Measurements from ENCODE around the gene HINT2.

DNA sequence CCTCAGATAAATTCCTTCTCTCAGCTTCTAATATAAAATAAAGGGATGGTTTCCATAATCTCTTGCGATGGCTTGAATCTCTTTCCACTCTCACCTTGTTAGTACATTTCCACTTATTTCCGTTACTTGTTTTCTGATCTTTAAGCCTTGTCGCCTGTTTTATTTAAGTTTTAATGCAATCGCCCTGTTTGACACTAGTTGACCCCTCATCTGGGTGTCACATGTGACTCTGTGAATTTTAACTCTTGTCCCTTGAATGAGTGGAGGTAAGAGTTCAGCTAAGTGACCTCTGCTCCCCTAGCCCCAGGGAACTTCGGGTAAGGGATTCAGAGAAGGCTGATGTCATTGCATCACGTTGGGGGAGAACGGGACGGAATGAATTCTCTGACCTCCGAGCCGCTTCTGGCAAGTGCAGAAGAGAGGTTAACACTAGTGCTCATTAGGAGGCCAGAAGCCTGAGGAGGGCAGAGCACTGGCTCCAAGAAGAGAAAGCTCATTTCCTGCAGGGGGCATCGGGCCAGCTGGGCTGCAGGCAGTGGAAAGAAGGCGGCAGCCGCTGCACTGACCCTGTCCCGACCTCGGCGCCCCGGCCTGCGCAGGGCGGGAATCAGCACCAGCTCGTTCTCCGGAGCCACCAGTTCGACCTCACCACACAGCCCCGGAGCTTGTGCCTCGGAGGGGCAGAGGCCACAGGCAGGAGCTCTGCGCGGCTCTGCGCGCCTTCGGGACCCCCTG, 569 bp downstream of the HINT2 start:
- TF ChIP-seq, protein P1, sequence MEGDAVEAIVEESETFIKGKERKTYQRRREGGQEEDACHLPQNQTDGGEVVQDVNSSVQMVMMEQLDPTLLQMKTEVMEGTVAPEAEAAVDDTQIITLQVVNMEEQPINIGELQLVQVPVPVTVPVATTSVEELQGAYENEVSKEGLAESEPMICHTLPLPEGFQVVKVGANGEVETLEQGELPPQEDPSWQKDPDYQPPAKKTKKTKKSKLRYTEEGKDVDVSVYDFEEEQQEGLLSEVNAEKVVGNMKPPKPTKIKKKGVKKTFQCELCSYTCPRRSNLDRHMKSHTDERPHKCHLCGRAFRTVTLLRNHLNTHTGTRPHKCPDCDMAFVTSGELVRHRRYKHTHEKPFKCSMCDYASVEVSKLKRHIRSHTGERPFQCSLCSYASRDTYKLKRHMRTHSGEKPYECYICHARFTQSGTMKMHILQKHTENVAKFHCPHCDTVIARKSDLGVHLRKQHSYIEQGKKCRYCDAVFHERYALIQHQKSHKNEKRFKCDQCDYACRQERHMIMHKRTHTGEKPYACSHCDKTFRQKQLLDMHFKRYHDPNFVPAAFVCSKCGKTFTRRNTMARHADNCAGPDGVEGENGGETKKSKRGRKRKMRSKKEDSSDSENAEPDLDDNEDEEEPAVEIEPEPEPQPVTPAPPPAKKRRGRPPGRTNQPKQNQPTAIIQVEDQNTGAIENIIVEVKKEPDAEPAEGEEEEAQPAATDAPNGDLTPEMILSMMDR (conservative IDR thresholded peaks at IDR 0.05; ENCODE audit: low read length): peak; percentile 49
- no peak for TF ChIP-seq EZH2phosphoT487 (IDR thresholded peaks at IDR 0.05; ENCODE audit: borderline replicate concordance)

Measured in Loucy (cell line).